GM12878 (cell line): ENCODE measurements around the gene RBM15. TPM values are rescaled to one million over a fixed set of nuclear protein-coding genes. Genes with fewer than 3 reads are reported as not detected.

Experiments used
- ATAC-seq: fragments of 200-7000 bp; cut with Tn5 transposase; 3 replicates; pipeline ENCODE4 v1.9.1; 2020; ENCODE audit warnings: mild to moderate bottlenecking, moderate library complexity
- BruUV-seq: library from RNA; stranded (reverse); fragments of 400-500 nt; replicated peaks from 2 replicates; lab custom pipeline; 2021; lab: Mats Ljungman, UMichigan
- CTCF ChIA-PET: fragments of 300-600 bp; sonication (Branson Sonifier 250); formaldehyde crosslinking; extraction: SDS; loops from one replicate; lab custom pipeline; 2021; ENCODE audit warnings: inconsistent platforms; lab: Yijun Ruan, JAX
- POLR2A ChIA-PET: fragments of 350-600 bp; formaldehyde crosslinking; extraction: SDS; loops from one replicate; lab custom pipeline; 2021; ENCODE audit warnings: inconsistent platforms; lab: Charles Lee
- RAD21 ChIA-PET: fragments of 300-600 bp; sonication (Branson Sonifier 250); formaldehyde crosslinking; loops from one replicate; lab custom pipeline; 2023; ENCODE audit warnings: antibody characterized with exemption; ENCODE audit not compliant: unreplicated experiment; lab: Charles Lee
- SMC1A ChIA-PET: fragments of 300-600 bp; sonication (Branson Sonifier 250); formaldehyde crosslinking; loops from one replicate; lab custom pipeline; 2023; ENCODE audit not compliant: unreplicated experiment, uncharacterized antibody; lab: Charles Lee
- DNase-seq: peaks from one replicate; pipeline ENCODE4 v3.0.0-alpha.2; 2011; ENCODE audit warnings: low read depth, low spot score
- FAIRE-seq: peaks from 3 replicates; lab custom pipeline; 2011; peaks lifted over from hg19 to GRCh38; lab: Jason Lieb, UNC
- H2AFZ ChIP-seq: 2 replicates; pipeline ENCODE4 v1.6.0; 2011; ENCODE audit warnings: low read depth, low read length, control low read depth; ENCODE audit not compliant: control insufficient read depth
- H3K27ac ChIP-seq: 2 replicates; pipeline ENCODE4 v1.5.1; 2011; ENCODE audit warnings: control low read depth; ENCODE audit not compliant: control insufficient read depth, insufficient read depth
- H3K27me3 ChIP-seq, 2 experiments: replicated peaks in 1 of 2; 2 replicates each; pipeline versions ENCODE4 v1.6.0 to v1.6.1; 2011; ENCODE audit warnings: low read length in 1 of 2; ENCODE audit not compliant: control insufficient read depth in 2 of 2, insufficient read depth in 2 of 2
- H3K36me3 ChIP-seq, 2 experiments: 2 replicates each; pipeline ENCODE4 v1.5.1; 2011; ENCODE audit warnings: low read length in 1 of 2; ENCODE audit not compliant: control insufficient read depth in 2 of 2, insufficient read depth in 2 of 2
- H3K4me1 ChIP-seq: 2 replicates; pipeline ENCODE4 v1.6.1; 2011; ENCODE audit warnings: mild to moderate bottlenecking, low read length, moderate library complexity, mixed read lengths; ENCODE audit not compliant: control insufficient read depth, insufficient read depth
- H3K4me2 ChIP-seq: 2 replicates; pipeline ENCODE4 v1.6.0; 2011; ENCODE audit warnings: control low read depth; ENCODE audit not compliant: control insufficient read depth, insufficient read depth
- H3K4me3 ChIP-seq: fragments of 200-600 bp; sonication (generic); 2 replicates; pipeline ENCODE4 v1.5.1; 2016
- H3K79me2 ChIP-seq: 2 replicates; pipeline ENCODE4 v1.6.0; 2011; ENCODE audit warnings: low read length; ENCODE audit not compliant: control insufficient read depth, insufficient read depth
- H3K9ac ChIP-seq: 2 replicates; pipeline ENCODE4 v1.8.0; 2011; ENCODE audit warnings: low read length, control low read depth, mixed read lengths; ENCODE audit not compliant: control insufficient read depth, insufficient read depth
- H3K9me3 ChIP-seq: replicated peaks from 3 replicates; pipeline ENCODE4 v1.5.1; 2011; ENCODE audit warnings: mild to moderate bottlenecking, low read length; ENCODE audit not compliant: control insufficient read depth, insufficient read depth
- H4K20me1 ChIP-seq: 2 replicates; pipeline ENCODE4 v1.6.0; 2011; ENCODE audit not compliant: control insufficient read depth, insufficient read depth
- HDAC2 ChIP-seq: fragments of 200-600 bp; sonication (generic); IDR thresholded peaks from 2 replicates; pipeline ENCODE4 v1.6.1; 2017
- IKZF1 ChIP-seq: fragments of 450-650 bp; conservative IDR thresholded peaks from 2 replicates; pipeline ENCODE4 v1.6.1; 2017; ENCODE audit warnings: antibody characterized with exemption, mild to moderate bottlenecking
- KAT2A ChIP-seq: conservative IDR thresholded peaks from 2 replicates; pipeline ENCODE4 v1.6.1; 2011; ENCODE audit warnings: low read depth, low read length; ENCODE audit not compliant: control insufficient read depth
- NFIC ChIP-seq: IDR thresholded peaks from 2 replicates; pipeline ENCODE4 v1.6.1; 2012; ENCODE audit warnings: low read depth, mild to moderate bottlenecking, inconsistent platforms, low read length, moderate library complexity
- RAD21 ChIP-seq: IDR thresholded peaks from 2 replicates; pipeline ENCODE4 v1.6.1; 2011; ENCODE audit warnings: mild to moderate bottlenecking, low read depth, low read length, moderate library complexity; ENCODE audit not compliant: insufficient read depth
- TAF1 ChIP-seq: IDR thresholded peaks from 2 replicates; pipeline ENCODE4 v1.6.1; 2011; ENCODE audit warnings: mild to moderate bottlenecking, low read depth, low read length, borderline replicate concordance
- ZBED1 ChIP-seq: IDR thresholded peaks from 2 replicates; pipeline ENCODE4 v1.6.1; 2016; ENCODE audit warnings: borderline replicate concordance
- ZNF217 ChIP-seq: fragments of 450-650 bp; IDR thresholded peaks from 2 replicates; pipeline ENCODE4 v1.6.1; 2017; ENCODE audit warnings: antibody characterized with exemption, mild to moderate bottlenecking
- ZNF24 ChIP-seq: fragments of 450-650 bp; IDR thresholded peaks from 2 replicates; pipeline ENCODE4 v1.6.1; 2017; ENCODE audit warnings: antibody characterized with exemption, mild to moderate bottlenecking
- ZNF687 ChIP-seq: fragments of 450-650 bp; IDR thresholded peaks from 2 replicates; pipeline ENCODE4 v1.6.1; 2017; ENCODE audit warnings: mild to moderate bottlenecking, moderate library complexity
- WGBS: methylation state at CpG from one replicate; pipeline ENCODE4 v1.1.6; 2016; ENCODE audit warnings: low lambda C conversion rate; ENCODE audit not compliant: insufficient replicate concordance, insufficient coverage; ENCODE audit errors: missing lambda C conversion rate; 5-methylcytosine and 5-hydroxymethylcytosine counted together
- in situ Hi-C: fragments of 300-500 bp; cut with MboI; formaldehyde crosslinking; loops from 9 replicates; pipeline ENCODE4 v1.14.3; 2018; ENCODE audit warnings: mixed read lengths
- intact Hi-C: fragments of 100-400 bp; cut with micrococcal nuclease; formaldehyde crosslinking; loops from one replicate; pipeline ENCODE4 v1.14.2; 2022; ENCODE audit not compliant: unreplicated experiment
- polyA plus RNA-seq, 11 experiments: library from polyadenylated mRNA; depleted of rRNA in 4 of 11; unstranded in 6 of 11; stranded (reverse) in 5 of 11; fragments of >200 nt; fragmentation: Nextera tagmentation in 4 of 11; fragmentation: Illumina TruSeq in 1 of 11; extraction: Ambion mirVana in 4 of 11; extraction: Trizol in 1 of 11; gene quantifications; 1 replicate in 1 of 11; 2 replicates in 10 of 11; pipeline versions ENCODE4 v1.2.1 to v1.2.3, GENCODE V29; 2011 to 2016; ENCODE audit warnings: inconsistent platforms in 2 of 11, missing spikeins in 2 of 11, low read depth in 1 of 11
- total RNA-seq, 4 experiments: library from RNA; depleted of rRNA in 3 of 4; stranded (reverse); fragments of >200 nt in 3 of 4; fragmentation: Illumina TruSeq in 1 of 4; extraction: Trizol in 1 of 4; gene quantifications; 2 replicates each; pipeline versions ENCODE4 v1.2.1 to v1.2.3, GENCODE V29; 2013 to 2021
- TF ChIP-seq, protein P1 (sequence below): fragments of 450-650 bp; formaldehyde crosslinking; IDR thresholded peaks from 2 replicates; pipeline ENCODE4 v1.4.0; 2022; ENCODE audit warnings: mild to moderate bottlenecking, moderate library complexity
- TF ChIP-seq, protein P2 (sequence below): fragments of 450-650 bp; IDR thresholded peaks from 2 replicates; pipeline ENCODE4 v1.6.1; 2017; ENCODE audit warnings: mild to moderate bottlenecking, low read depth, inconsistent platforms; ENCODE audit not compliant: poor library complexity, severe bottlenecking

The RBM15 gene
- total and polyA plus RNA-seq, 10 of the 15 experiments (the other 5 are each of a cell fraction or from before 2014, with no cell fraction given), result 3.1 to 63.2 (median 26.7) TPM

- TF ChIP-seq HDAC2 (no peak), ZNF24 (no peak), RAD21 (no peak), NFIC (no peak), TAF1 (no peak), ZBED1 (no peak), ZNF217 (no peak), ZNF687 (no peak), IKZF1 (no peak), KAT2A (no peak)
- TF ChIP-seq, protein P1, sequence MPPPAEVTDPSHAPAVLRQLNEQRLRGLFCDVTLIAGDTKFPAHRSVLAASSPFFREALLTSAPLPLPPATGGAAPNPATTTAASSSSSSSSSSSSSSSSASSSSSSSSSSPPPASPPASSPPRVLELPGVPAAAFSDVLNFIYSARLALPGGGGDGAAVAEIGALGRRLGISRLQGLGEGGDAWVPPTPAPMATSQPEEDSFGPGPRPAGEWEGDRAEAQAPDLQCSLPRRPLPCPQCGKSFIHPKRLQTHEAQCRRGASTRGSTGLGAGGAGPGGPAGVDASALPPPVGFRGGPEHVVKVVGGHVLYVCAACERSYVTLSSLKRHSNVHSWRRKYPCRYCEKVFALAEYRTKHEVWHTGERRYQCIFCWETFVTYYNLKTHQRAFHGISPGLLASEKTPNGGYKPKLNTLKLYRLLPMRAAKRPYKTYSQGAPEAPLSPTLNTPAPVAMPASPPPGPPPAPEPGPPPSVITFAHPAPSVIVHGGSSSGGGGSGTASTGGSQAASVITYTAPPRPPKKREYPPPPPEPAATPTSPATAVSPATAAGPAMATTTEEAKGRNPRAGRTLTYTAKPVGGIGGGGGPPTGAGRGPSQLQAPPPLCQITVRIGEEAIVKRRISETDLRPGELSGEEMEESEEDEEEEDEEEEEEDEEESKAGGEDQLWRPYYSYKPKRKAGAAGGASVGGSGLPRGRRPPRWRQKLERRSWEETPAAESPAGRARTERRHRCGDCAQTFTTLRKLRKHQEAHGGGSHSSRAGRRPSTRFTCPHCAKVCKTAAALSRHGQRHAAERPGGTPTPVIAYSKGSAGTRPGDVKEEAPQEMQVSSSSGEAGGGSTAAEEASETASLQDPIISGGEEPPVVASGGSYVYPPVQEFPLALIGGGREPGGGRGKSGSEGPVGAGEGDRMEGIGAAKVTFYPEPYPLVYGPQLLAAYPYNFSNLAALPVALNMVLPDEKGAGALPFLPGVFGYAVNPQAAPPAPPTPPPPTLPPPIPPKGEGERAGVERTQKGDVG (CRISPR knock-in tag), result no peak
- TF ChIP-seq, protein P2, sequence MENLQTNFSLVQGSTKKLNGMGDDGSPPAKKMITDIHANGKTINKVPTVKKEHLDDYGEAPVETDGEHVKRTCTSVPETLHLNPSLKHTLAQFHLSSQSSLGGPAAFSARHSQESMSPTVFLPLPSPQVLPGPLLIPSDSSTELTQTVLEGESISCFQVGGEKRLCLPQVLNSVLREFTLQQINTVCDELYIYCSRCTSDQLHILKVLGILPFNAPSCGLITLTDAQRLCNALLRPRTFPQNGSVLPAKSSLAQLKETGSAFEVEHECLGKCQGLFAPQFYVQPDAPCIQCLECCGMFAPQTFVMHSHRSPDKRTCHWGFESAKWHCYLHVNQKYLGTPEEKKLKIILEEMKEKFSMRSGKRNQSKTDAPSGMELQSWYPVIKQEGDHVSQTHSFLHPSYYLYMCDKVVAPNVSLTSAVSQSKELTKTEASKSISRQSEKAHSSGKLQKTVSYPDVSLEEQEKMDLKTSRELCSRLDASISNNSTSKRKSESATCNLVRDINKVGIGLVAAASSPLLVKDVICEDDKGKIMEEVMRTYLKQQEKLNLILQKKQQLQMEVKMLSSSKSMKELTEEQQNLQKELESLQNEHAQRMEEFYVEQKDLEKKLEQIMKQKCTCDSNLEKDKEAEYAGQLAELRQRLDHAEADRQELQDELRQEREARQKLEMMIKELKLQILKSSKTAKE, result no peak
- TF ChIP-seq, all 136 proteins: peak for 0
- H3K4me3 ChIP-seq, result no peak overlapping the region
- DNase-seq, result no peak
- H3K9ac ChIP-seq, result no peak overlapping the region
- H3K79me2 ChIP-seq, result no peaks in the 10 kb centered on the region
- ChIA-PET CTCF (interaction anchor here (0.7 to 17.1 kb wide), 10 partner anchors 9 to 261 kb away, joined by 3 to 753 read pairs (median 6); partner anchors contain the start of gene KCNC4), POLR2A (interaction anchor here (1.1 kb wide), 1 partner anchor 109 kb away, joined by 3 read pairs; no protein-coding TSS in a partner anchor), SMC1A (interaction anchor here (0.9 to 22.8 kb wide), 11 partner anchors 10 to 146 kb away, joined by 3 to 524 read pairs (median 4); partner anchors contain the start of gene KCNC4), RAD21 (interaction anchor here (1.2 to 13.1 kb wide), 6 partner anchors 20 to 178 kb away, joined by 3 to 319 read pairs (median 11); partner anchors contain the start of genes KCNC4 and RBM15)
- intact Hi-C loops (no loop called here), in situ Hi-C loops (no loop called here)
- WGBS, result 24% methylated on average over 4 of the region's 4 CpGs
- no peaks in the 10 kb centered on the region for H4K20me1 ChIP-seq
- no peaks in the 10 kb centered on the region; the same call in 2 of the 3 replicates for H3K9me3 ChIP-seq
- H3K27me3 ChIP-seq, result no peaks in the 10 kb centered on the region
- no peaks in the 10 kb centered on the region for H3K4me1 ChIP-seq
- no peak for ATAC-seq
- FAIRE-seq, result no peak
- no TSS peak for BruUV-seq
- H3K4me2 ChIP-seq, result no peak overlapping the region
- H2AFZ ChIP-seq, result no peak overlapping the region
- H3K36me3 ChIP-seq, result no peaks in the 10 kb centered on the region
- H3K27ac ChIP-seq, result no peak overlapping the region
Measured at GRCh38 chr1:110318046-110318445, 21.1 kb upstream of the RBM15 start.
